GM19239 (cell line): ENCODE measurements around the gene CSNK2B.
"Not testable (repeated sequence)": the region's sequence is repeated elsewhere in the genome, so short reads cannot be mapped to it uniquely, and the experiment has no call there.

Experiments
- DNase-seq: peaks from one replicate; pipeline ENCODE4 v3.0.0; 2011; ENCODE audit warnings: low spot score; ENCODE audit not compliant: insufficient read length
- FAIRE-seq: peaks from 2 replicates; lab custom pipeline; 2011; peaks lifted over from hg19 to GRCh38; lab: Jason Lieb, UNC

Gene CSNK2B

DNA sequence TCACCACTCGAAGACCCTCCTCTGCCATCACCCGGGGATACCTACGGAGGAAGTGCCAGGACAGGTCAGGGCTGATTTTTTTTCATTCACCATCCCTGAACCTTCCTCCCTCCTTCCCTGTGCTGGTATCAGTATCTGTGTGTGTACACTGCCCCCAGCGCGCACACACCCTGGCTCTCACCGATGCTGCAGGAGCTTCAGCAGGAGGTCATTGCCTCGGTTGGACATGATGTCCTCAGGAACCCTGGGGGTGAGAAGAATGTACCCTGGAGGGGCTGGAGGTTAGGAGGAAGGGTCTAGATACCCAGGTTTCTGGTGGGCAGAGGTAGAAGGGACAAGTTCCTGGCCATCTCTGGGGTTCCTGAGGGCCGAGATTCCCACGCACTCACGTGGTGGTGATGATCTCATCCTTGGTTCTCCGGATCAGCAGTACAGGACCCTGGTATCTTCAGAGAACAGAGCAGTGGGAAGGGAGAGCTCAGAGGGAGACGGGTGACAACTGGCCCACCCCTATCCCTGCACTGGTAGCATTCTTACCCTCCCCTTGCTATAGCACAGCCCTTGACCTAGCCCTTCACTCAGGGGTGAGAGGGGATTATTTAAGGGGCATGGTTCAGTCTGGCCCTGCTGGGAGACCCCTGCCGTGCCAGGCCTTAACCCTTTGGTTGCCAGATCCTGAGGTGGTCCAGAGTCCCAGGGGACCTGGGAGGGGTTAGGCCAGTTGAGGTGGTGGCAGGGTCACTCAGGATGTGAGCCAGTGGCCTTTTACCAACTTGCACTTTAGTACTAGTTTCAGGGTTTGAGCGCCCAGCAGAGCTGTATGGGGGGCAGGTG lies 22.2 kb downstream of the CSNK2B start:
- DNase-seq = no peak
- FAIRE-seq = no peak

DNA sequence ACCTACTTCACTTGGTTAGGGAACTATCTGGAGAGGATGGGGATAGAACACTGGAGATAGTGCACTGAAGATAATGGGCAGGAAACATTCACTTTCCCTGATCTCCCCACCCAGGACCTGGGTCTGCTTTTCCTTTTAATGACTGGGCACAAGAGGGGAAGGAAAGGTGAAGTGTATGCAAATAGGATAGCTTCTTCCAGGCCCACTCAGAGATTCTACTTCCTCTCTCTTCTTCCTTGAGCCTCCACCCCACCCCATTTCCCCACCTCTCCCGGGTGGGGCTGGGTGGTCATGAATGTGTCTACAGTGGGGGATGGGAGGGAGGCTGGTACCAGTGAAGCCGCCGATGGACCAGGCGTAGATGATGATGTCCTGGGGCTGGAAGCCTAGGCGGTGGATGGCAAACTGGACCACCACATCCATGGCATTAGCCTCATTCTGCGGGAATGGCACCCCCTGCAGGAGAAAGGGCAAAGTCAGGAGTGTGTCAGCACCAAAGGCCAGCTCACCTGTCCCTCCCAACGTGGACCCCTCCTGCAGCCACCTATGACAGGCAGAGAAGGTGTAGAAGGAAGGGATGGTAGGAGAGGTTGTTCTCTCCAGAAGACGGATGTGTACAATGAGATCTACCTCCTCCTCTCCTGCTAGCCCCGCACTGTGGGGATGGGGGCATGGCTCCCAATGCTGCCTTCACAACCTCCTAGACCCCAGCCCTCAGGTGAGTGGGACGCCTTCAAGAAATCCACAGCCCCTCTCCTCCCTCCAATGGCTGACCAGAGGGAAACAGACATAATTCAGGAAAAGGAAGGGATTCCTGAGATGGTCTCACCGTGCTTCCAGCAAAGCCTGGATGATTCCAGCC lies 23.6 kb downstream of the CSNK2B start:
- no peak for FAIRE-seq

GRCh38 chr6:31690231-31691077 lies 24.6 kb downstream of the CSNK2B start:
- no peak for DNase-seq
- no peak for FAIRE-seq

More for the DNA sequence above, 23.6 kb downstream of the CSNK2B start:
- DNase-seq = no peak

- DNase-seq = no peak
- no peak for FAIRE-seq
Measured at GRCh38 chr6:31691078-31691463, 25.2 kb downstream of the CSNK2B start.

GRCh38 chr6:31691564-31692108 lies 25.8 kb downstream of the CSNK2B start:
- no peak for DNase-seq
- FAIRE-seq = no peak

DNA sequence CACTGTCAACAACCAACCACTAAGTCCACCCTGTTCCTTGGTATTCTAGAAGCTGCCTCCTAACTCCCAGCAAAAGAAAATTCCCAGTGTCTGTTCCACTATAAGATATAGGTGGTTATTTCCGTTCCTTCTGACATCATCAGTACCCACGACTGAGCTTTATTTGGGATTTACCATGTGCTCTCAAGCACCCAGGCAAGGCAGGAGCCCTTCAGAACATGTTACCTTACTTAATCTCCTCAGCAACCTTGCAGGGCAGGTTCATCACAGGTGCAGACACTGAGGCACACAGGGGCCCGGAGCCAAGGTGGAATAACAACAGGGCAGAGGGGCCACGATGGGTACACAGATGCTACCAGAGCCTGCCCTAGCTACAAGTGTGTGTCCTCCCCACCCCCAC lies 26.5 kb downstream of the CSNK2B start:
- DNase-seq (no peak), FAIRE-seq (no peak)

GRCh38 chr6:31692886-31693285 lies 27.0 kb downstream of the CSNK2B start:
- FAIRE-seq (no peak), DNase-seq (no peak)

DNA sequence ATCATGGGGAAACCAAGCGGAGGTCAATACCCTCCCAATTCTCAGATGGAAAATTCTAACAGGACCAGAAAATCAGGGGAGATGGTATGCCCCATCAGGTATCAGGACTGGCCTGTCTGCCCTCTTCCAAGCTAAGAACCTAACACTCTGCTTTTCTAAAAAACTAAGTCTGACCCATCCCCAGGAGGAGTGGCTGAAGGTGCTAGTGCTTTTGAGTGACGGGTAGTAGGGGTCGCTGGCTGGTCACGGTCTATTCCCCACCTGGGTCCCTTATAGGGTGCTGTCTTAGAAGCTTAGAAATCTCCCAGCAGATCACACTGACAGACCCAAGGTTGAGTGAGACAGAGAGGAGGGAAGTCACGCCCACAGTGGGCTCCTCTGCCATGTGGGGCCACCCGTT lies 27.7 kb downstream of the CSNK2B start:
- FAIRE-seq (no peak), DNase-seq (no peak)

DNA sequence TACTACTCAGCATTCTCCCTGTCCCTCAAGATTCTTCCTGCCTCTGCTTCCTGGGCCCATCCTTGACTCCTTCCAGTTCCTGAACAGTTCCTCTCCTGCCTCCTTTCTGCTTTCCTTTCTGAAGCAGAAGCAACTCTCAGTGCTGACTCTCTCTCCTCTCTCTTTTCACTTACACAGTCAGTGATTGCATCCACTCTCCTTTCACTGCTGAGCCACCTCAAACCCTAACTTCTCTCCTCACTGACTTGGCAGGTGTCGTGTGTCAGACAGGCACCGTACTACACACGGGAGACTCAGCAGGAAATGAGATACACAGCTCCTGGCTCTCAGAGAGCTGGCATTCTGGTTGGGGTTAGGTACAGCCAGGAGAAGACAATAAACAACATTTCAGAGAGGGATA lies 31.7 kb downstream of the CSNK2B start:
- FAIRE-seq = no peak
- no peak for DNase-seq

DNA sequence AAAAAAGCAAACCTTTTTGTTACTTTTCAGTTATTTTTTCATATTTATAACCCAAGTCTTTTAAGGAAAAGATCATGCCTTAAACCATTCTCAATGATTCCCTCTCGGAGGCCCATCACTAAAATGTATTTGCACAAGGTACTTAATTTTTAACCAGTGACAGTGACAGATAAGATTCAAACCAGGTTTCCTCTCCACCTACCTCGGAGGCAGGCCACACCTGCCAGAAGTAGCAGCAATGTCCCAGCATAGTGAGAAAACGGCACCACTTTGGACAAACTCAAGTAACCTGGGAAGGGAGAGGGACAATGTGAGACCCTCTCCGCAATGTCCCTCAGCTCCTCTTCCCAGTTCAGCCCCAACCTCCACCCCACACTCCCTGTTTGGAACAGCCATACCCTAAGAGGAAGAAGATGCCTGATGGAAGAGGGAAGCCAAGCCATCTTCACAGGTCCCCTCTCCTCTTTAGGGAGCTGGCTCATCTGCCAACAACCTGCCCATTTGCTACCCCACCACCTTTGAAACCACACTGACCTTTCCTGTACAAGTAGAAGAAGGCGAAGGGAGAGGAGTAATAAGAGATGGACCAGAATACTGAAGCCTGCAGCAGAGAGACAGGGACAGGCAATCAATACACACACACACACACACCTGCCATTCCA lies 35.0 kb downstream of the CSNK2B start:
- DNase-seq (no peak), FAIRE-seq (no peak)

DNA sequence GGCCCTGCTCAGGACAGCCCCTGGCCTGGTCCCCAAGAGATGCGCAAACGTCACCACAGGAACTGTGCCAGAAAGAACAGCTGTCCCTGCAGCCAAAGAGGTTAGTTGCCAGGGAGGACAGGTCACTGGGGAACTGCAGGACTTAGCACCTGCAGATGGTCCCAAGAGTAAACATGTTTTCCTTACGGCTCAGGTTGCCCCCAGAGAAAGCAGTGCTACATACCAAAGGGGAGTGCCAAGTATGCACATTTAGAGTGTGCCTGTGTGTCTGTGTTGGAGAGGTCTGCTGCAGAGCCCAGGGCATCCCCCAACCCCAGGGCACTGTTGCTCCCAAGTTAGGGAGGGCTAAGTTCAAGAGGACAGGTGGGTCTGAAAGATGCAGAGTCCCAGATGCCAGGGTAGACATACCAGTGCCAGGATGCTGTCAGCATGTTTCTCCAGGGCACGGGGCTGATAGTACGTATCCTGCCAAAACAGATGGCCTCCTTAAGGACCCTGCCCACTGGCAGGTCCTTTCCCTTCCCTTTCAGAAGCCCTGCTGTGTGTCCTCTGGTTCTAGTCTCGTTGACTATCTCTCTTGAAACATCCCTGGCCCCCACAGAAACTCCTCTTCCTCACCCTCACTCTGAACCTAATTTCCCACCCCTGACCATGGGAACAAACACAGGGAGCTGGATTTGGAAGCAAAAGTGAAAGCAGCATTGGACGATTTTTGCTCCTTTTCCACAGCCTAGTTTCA lies 36.0 kb downstream of the CSNK2B start:
- DNase-seq = no peak
- peak; percentile 31 for FAIRE-seq

DNA sequence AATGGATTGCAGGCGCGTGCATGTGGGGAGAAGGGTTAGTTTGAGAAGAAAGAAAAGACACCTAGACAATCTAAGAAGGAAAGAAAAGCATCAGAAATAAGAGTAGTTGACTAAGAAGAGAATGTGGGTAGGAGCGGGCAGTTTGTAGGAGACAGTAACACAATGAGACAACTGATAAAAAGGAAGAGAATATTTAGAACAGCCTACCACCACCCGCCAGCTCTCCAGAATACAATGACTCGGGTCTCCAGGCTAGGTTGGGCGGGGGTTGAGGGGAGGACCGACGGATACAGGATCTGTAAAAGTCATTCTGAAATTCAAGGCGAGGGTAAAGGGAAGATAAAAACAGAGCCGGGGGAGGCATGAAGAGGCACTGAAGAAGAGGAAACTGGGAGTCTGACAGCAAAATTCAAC lies 36.5 kb downstream of the CSNK2B start:
- peak; percentile 4 for FAIRE-seq
- no peak for DNase-seq

DNA sequence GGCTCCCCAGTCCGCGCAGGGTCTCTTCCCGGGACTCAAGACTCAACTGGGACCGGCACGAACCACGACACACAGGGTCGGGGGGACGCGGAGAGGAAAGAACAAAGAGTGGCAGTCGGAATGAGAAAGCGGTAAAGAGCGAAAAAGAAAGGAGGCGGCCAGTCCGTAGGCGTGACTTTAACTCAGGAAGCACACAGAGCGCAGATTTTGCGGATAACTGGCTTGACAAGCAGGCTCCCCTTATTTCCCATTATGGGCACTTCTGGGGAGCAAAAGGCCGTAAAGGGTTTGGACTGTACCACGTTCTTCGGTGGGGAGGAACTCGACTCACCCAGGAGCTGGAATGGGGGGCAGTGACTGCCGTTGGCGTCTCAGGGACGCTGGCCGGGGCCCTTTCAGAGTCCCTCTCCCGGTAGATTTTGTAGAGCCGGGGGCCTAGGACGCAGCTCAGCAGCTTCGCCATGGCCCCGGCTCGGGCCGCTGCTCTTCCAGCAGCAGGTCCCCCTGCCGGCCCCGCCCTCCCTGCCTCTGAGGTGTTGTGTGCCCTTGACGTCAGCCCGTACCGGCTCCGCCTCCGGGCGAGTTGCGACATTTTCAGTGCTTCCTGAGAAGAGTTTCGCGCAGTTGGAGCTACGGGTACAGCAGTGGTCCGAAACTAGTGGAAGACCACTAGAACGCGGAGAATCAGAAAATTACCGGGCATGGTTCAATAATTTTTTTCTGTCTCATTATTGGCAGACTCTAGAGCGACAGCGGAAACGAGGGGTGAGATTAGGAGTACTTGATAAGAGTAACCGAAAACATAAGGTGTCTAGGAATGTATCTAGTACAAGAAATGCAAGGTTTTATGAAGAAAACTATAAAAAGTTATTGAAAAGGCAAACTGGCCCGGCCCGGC lies 37.2 kb downstream of the CSNK2B start, which contains the start of gene ABHD16A:
Gene ABHD16A, minus strand, starts transcription at position 506 of the 898 bp plus-strand sequence. Its CDS starts 43 bp downstream, at position 463.
- peak; percentile 97 for DNase-seq
- peak; percentile 97 for FAIRE-seq

DNA sequence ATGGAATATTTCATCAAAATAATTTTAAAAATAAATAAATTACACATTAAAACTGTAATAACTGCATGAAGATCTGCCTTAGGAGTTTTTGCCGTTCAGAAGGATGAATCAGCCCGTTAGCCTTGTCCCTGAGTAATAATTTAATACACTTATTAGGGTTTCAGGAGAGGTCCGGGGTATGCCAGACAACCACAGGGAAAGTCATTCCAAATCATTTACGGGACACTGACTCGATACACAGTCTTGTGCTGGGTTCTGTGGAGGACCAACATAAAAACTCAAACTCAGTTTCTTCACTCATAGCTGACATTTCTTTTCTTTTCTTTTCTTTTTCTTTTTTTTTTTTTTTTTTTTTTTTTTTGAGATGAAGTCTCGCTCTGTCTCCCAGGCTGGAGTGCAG lies 40.1 kb downstream of the CSNK2B start:
- DNase-seq = no peak
- FAIRE-seq = no peak

GRCh38 chr6:31706599-31706998 lies 40.7 kb downstream of the CSNK2B start, which contains the start of gene LY6G6F:
LY6G6F (plus strand) TSS chr6:31706866; CDS start chr6:31706907, 41 bp downstream.
- FAIRE-seq = no peak
- DNase-seq = no peak

GRCh38 chr6:31707701-31708100 lies 41.8 kb downstream of the CSNK2B start:
- no peak for DNase-seq

DNA sequence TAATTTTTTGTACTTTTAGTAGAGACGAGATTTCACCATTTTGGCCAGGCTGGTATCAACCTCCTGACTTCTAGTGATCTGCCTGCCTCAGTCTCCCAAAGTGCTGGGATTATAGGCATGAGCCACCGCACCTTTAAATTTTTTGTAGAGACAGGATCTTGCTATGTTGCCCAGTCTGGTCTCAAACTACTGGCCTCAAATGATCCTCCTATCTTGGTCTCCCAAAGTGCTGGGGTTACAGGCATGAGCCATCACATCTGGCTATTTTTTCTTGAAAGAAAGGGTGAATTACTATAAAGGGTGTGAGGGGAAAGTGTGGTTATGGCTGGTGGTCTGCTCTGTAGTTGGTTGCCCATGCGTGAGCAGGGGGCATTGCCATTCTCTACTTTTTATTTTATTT lies 42.3 kb downstream of the CSNK2B start:
- DNase-seq = no peak
- no peak for FAIRE-seq

More at GRCh38 chr6:31707701-31708100, 41.8 kb downstream of the CSNK2B start:
- no peak for FAIRE-seq

- not testable (repeated sequence) for FAIRE-seq, DNase-seq
Measured at GRCh38 chr6:31709157-31709556, 43.3 kb downstream of the CSNK2B start.
